ENCODE measurements around the gene UBE2S. TPM values are rescaled to one million over a fixed set of nuclear protein-coding genes. Genes with fewer than 3 reads are reported as not detected.
A peak's percentile ranks its signal among the peaks of the same experiment; 100 is the strongest.

Gene UBE2S
- total and polyA plus RNA-seq, 8 donors, result 26.5 to 71.2 (median 35.7) TPM

DNA sequence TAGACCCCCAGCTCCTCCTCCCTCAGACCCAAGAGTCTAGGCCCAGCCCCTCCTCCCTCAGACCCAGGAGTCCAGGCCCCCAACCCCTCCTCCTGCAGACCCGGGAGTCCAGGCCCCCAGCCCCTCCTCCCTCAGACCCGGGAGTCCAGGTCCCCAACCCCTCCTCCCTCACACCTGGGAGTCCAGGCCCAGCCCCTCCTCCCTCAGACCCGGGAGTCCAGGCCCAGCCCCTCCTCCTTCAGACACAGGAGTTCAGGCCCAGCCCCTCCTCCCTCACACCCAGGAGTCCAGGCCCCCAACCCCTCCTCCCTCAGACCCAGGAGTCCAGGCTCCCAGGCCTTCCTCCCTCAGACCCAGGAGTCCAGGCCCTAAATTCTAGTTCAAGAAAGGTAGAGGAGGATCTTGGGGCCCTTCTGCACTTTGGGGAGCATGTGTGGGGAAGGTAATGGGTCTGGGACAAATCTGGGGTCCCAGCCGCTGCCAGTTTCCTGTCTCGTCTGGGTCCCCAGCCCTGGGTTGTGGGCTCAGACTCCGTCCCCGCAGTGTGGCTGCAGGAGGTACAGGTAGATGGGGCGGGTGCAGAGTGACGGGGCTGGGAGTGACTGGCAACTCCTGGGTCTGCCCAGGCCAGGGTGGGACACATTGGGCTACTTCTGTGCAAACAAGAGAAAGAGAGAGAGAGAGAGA lies 34.1 kb downstream of the UBE2S start:
- DNase-seq (no peak), ATAC-seq (no peak)
- Histone ChIP-seq H3K27ac (no peak overlapping the region), H3K36me3 (no peaks in the 10 kb centered on the region), H3K9me3 (no peaks in the 10 kb centered on the region), H3K4me3 (no peak overlapping the region), H3K27me3 (peaks cover 37 to 94% of the 10 kb centered on the region in 2 donors), H3K4me1 (peaks cover 5 to 11% of the 10 kb centered on the region in 2 donors)
- TF ChIP-seq, protein P1, sequence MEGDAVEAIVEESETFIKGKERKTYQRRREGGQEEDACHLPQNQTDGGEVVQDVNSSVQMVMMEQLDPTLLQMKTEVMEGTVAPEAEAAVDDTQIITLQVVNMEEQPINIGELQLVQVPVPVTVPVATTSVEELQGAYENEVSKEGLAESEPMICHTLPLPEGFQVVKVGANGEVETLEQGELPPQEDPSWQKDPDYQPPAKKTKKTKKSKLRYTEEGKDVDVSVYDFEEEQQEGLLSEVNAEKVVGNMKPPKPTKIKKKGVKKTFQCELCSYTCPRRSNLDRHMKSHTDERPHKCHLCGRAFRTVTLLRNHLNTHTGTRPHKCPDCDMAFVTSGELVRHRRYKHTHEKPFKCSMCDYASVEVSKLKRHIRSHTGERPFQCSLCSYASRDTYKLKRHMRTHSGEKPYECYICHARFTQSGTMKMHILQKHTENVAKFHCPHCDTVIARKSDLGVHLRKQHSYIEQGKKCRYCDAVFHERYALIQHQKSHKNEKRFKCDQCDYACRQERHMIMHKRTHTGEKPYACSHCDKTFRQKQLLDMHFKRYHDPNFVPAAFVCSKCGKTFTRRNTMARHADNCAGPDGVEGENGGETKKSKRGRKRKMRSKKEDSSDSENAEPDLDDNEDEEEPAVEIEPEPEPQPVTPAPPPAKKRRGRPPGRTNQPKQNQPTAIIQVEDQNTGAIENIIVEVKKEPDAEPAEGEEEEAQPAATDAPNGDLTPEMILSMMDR (IDR thresholded peaks at IDR 0.05), result no peak
- intact Hi-C loops (cut with DNase I), result no loop called here

DNA sequence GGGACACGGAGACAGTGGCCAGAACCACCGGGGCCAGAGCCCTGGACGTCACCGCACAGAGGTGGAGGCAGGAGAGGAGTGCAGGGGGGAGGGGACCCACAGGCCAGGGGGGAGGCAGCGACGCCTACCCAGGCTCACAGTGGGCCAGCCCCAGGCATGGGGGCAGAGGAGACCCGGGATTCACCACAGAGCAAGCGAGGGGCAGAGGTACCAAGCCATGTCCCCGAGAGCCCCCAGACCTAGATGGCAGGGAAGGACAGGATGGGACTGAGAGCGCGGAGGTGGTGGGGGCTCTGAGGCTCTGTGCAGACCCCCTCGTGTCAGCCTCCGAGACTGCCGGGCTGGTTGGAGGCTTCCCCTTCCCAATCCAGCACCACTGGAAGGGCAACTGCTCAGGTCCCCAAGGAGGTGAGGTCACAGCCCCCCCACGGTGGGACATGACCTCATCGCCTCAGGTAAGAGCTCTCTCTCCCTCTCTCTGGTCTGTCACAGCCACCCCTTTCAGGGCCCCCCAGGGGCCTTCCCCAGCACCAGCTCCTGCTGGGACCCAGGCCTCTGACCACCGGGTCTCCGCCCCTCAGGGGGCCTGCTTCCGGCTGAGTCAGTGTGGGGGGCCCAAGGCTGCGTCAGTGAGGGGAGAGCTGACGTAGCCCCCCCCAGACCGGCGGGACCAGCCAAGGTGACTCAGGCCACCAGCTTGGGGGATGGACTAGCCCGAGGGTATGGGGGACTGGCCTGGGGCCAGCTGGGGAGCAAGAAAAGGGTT lies 35.1 kb downstream of the UBE2S start:
- Histone ChIP-seq H3K9me3 (no peaks in the 10 kb centered on the region), H3K4me3 (no peak overlapping the region), H3K4me1 (peaks cover 5 to 11% of the 10 kb centered on the region in 2 donors), H3K27me3 (peaks cover 37 to 97% of the 10 kb centered on the region in 2 donors), H3K36me3 (no peaks in the 10 kb centered on the region), H3K27ac (no peak overlapping the region)
- no peak for DNase-seq
- TF ChIP-seq, protein P1 (IDR thresholded peaks at IDR 0.05), result no peak
- intact Hi-C loops (cut with DNase I), result no loop called here
- ATAC-seq, result no peak

DNA sequence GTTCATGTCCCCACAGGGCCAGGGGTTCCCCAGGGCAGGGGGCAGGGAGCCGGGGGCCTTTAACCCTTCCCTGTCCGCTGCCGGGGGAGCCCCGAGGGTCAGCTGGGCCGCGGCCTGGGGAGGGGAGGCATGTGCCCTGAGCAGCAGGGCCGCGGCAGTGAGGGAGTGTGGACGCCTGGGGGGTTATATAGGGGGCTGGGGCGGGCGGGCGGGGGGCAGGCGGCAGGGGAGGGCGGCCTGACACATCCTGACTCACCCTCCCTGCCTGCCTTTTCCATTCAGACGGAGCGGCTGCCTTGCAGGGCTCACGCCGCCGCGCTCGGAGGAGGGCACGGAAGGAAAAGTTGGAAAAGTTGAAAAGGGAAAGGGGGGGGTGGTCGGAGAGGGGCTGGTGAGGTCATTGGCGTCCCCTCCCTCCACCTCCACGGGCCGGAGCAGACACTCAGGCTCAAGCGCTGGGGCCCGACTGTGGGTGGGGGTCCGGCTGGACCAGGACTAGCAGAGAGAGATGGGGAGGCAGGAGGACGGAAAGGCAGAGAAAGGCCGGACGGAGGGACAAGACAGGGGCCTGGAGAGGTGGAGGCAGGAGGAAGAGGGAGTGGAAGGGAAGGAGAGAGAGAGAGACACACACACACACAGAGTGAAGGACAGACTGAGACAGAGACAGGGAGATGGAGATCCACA lies 37.1 kb downstream of the UBE2S start, which contains the start of gene IL11:
Gene IL11, minus strand, starts transcription at position 159 of the 684 bp plus-strand sequence. Its CDS starts 153 bp downstream, at position 6.
- intact Hi-C loops (cut with DNase I), result no loop called here

DNA sequence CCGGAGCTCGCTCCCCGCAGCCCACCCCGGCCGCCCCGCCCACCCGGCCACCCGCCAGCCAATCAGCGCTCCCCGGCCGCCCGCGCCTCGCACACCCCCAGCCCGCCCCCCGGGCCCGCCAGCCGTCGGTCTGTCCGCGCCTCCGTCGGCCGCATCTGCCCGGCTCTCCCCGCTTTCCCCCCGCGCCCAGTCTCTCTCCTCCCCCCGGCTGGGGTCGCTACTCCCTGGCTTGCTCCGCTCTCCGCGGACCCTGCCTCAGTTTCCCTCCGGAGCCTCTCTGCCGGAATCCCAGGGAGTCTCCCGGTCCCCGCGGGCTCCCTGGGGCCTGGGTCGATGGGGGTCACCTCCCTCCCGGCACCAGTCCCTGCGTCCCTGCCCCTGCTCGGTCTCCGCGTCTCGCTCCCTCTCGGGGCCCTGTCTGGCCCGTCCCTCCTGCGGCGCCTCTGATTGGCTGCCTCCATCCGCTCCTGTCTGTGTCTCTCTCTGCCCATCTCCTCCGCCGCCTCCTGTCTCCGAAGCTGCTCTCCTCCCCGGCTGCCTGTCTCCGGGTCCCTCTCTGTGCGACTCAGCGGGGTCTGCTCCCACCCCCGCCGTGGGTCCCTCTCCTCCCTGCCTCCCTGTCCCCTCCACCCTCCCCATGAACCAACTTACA lies 37.8 kb downstream of the UBE2S start:
- intact Hi-C loops (cut with DNase I), result no loop called here
- peaks cover 32 to 81% of the 10 kb centered on the region in 2 donors for H3K27me3 ChIP-seq

More for the DNA sequence above, 37.1 kb downstream of the UBE2S start, which contains the start of gene IL11:
- no peaks in the 10 kb centered on the region for H3K36me3 ChIP-seq
- DNase-seq (no peak), ATAC-seq (no peak)
- TF ChIP-seq, protein P1 (IDR thresholded peaks at IDR 0.05), result no peak
- no peaks in the 10 kb centered on the region for H3K9me3 ChIP-seq
- peaks cover 5 to 11% of the 10 kb centered on the region in 2 donors for H3K4me1 ChIP-seq
- H3K27me3 ChIP-seq, result peaks cover 32 to 86% of the 10 kb centered on the region in 2 donors
- H3K4me3 ChIP-seq, result no peak within 1 kb of the TSS
- no peak within 1 kb of the TSS for H3K27ac ChIP-seq

More for the DNA sequence above, 37.8 kb downstream of the UBE2S start:
- ATAC-seq (peak; percentile 34), DNase-seq (no peak)
- Histone ChIP-seq H3K4me3 (no peak overlapping the region), H3K9me3 (no peaks in the 10 kb centered on the region), H3K4me1 (peaks cover 5 to 11% of the 10 kb centered on the region in 2 donors), H3K27ac (no peak overlapping the region), H3K36me3 (no peaks in the 10 kb centered on the region)
- TF ChIP-seq, protein P1 (IDR thresholded peaks at IDR 0.05), result no peak
